ENCODE data around the gene RTL9. TPM values are rescaled to one million over a fixed set of nuclear protein-coding genes. Genes with fewer than 3 reads are reported as not detected.
"Not testable (repeated sequence)": the region's sequence is repeated elsewhere in the genome, so short reads cannot be mapped to it uniquely, and the experiment has no call there.

Gene RTL9
- total and polyA plus RNA-seq, 2 experiments from 2014 or later = 0.31 TPM; not detected in 1

DNA sequence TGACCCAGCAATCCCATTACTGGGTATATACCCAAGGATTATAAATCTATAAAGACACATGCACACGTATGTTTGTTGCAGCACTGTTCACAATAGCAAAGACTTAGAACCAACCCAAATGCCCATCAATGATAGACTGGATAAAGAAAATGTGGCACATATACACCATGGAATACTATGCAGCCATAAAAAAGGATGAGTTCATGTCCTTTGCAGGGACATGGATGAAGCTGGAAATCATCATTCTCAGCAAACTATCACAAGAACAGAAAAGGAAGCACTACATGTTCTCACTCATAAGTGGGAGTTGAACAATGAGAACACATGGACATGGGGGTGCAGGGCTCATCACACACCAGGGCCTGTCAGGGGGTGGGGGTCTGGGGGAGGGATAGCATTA, 25.2 kb upstream of the RTL9 start:
- not testable (repeated sequence) for H3K36me3 Mint-ChIP-seq (ENCODE audit: low read depth); H3K27me3 Mint-ChIP-seq (ENCODE audit: insufficient read depth, low read depth, poor library complexity); H4K20me1 ChIP-seq (replicated peaks; ENCODE audit: insufficient read depth); H3K4me3 ChIP-seq; H3K4me1 ChIP-seq (ENCODE audit: insufficient read depth); H3F3A ChIP-seq (replicated peaks; ENCODE audit: low read depth); H3K27me3 ChIP-seq (ENCODE audit: insufficient read depth); DNase-seq (ENCODE audit: low spot score); H3K79me2 ChIP-seq (replicated peaks; ENCODE audit: insufficient read depth); H3K9me3 Mint-ChIP-seq; H2AFZ ChIP-seq; H3K4me2 ChIP-seq; H3K27ac Mint-ChIP-seq; ATAC-seq; H3K27ac ChIP-seq (ENCODE audit: low read depth); H3K36me3 ChIP-seq (ENCODE audit: insufficient read depth); H3K4me1 Mint-ChIP-seq; H3K9me2 ChIP-seq (ENCODE audit: insufficient read depth); H3K4me3 Mint-ChIP-seq

DNA sequence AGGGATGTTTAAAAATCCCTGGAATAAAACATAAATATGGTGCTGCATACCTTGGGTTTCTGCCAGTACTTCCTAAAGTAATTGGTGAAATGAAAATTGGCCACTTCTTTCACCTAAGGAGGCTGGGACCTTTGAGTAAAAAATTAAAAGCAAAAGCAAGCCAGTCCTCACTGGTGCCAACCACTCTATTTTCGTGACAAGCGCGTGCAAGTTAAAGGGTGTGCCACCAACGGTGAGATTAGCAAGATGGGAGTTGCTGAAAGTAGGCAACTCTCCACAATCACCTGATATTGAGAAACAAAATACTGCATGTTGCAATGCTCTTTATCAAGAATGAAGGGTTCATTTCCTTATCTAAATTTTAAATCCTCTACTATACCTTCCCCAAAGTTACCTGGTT, 19.7 kb upstream of the RTL9 start:
- no peaks in the 10 kb centered on the region for H3K27me3 Mint-ChIP-seq (ENCODE audit: insufficient read depth, low read depth, poor library complexity)
- H3K4me3 Mint-ChIP-seq = no peak overlapping the region
- Histone ChIP-seq H3K9me2 (ENCODE audit: insufficient read depth) (no peaks in the 10 kb centered on the region), H4K20me1 (replicated peaks; ENCODE audit: insufficient read depth) (no peaks in the 10 kb centered on the region), H3K36me3 (ENCODE audit: insufficient read depth) (no peaks in the 10 kb centered on the region), H3K27me3 (ENCODE audit: insufficient read depth) (no peaks in the 10 kb centered on the region), H3K4me2 (no peak overlapping the region), H3K79me2 (replicated peaks; ENCODE audit: insufficient read depth) (no peaks in the 10 kb centered on the region), H3K27ac (ENCODE audit: low read depth) (no peak overlapping the region), H3K4me3 (no peak overlapping the region), H3K4me1 (ENCODE audit: insufficient read depth) (no peaks in the 10 kb centered on the region), H2AFZ (no peak overlapping the region), H3F3A (replicated peaks; ENCODE audit: low read depth) (no peaks in the 10 kb centered on the region)
- ATAC-seq (no peak), DNase-seq (ENCODE audit: low spot score) (no peak)
- no peaks in the 10 kb centered on the region for H3K36me3 Mint-ChIP-seq (ENCODE audit: low read depth)
- no peaks in the 10 kb centered on the region for H3K4me1 Mint-ChIP-seq
- H3K9me3 Mint-ChIP-seq = no peaks in the 10 kb centered on the region
- no peak overlapping the region for H3K27ac Mint-ChIP-seq
- TF ChIP-seq, protein P1, sequence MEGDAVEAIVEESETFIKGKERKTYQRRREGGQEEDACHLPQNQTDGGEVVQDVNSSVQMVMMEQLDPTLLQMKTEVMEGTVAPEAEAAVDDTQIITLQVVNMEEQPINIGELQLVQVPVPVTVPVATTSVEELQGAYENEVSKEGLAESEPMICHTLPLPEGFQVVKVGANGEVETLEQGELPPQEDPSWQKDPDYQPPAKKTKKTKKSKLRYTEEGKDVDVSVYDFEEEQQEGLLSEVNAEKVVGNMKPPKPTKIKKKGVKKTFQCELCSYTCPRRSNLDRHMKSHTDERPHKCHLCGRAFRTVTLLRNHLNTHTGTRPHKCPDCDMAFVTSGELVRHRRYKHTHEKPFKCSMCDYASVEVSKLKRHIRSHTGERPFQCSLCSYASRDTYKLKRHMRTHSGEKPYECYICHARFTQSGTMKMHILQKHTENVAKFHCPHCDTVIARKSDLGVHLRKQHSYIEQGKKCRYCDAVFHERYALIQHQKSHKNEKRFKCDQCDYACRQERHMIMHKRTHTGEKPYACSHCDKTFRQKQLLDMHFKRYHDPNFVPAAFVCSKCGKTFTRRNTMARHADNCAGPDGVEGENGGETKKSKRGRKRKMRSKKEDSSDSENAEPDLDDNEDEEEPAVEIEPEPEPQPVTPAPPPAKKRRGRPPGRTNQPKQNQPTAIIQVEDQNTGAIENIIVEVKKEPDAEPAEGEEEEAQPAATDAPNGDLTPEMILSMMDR (conservative IDR thresholded peaks at IDR 0.05; ENCODE audit: low read depth in 2 of 2) = no peak
- no peak for TF ChIP-seq CREB1 (CRISPR knock-in tag; IDR thresholded peaks at IDR 0.05; ENCODE audit: low read depth)
- TF ChIP-seq EZH2phosphoT487 (IDR thresholded peaks at IDR 0.05; ENCODE audit: unreplicated experiment) = no peak
- TF ChIP-seq EZH2 (IDR thresholded peaks at IDR 0.05; ENCODE audit: low read depth, unreplicated experiment) = no peak
- TF ChIP-seq JUNB (IDR thresholded peaks at IDR 0.05; ENCODE audit: unreplicated experiment) = no peak
- TF ChIP-seq, protein P2, sequence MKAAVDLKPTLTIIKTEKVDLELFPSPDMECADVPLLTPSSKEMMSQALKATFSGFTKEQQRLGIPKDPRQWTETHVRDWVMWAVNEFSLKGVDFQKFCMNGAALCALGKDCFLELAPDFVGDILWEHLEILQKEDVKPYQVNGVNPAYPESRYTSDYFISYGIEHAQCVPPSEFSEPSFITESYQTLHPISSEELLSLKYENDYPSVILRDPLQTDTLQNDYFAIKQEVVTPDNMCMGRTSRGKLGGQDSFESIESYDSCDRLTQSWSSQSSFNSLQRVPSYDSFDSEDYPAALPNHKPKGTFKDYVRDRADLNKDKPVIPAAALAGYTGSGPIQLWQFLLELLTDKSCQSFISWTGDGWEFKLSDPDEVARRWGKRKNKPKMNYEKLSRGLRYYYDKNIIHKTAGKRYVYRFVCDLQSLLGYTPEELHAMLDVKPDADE (IDR thresholded peaks at IDR 0.05) = no peak
- TF ChIP-seq, protein P3, sequence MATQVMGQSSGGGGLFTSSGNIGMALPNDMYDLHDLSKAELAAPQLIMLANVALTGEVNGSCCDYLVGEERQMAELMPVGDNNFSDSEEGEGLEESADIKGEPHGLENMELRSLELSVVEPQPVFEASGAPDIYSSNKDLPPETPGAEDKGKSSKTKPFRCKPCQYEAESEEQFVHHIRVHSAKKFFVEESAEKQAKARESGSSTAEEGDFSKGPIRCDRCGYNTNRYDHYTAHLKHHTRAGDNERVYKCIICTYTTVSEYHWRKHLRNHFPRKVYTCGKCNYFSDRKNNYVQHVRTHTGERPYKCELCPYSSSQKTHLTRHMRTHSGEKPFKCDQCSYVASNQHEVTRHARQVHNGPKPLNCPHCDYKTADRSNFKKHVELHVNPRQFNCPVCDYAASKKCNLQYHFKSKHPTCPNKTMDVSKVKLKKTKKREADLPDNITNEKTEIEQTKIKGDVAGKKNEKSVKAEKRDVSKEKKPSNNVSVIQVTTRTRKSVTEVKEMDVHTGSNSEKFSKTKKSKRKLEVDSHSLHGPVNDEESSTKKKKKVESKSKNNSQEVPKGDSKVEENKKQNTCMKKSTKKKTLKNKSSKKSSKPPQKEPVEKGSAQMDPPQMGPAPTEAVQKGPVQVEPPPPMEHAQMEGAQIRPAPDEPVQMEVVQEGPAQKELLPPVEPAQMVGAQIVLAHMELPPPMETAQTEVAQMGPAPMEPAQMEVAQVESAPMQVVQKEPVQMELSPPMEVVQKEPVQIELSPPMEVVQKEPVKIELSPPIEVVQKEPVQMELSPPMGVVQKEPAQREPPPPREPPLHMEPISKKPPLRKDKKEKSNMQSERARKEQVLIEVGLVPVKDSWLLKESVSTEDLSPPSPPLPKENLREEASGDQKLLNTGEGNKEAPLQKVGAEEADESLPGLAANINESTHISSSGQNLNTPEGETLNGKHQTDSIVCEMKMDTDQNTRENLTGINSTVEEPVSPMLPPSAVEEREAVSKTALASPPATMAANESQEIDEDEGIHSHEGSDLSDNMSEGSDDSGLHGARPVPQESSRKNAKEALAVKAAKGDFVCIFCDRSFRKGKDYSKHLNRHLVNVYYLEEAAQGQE (IDR thresholded peaks at IDR 0.05; ENCODE audit: unreplicated experiment) = no peak
- TF ChIP-seq, protein P4, sequence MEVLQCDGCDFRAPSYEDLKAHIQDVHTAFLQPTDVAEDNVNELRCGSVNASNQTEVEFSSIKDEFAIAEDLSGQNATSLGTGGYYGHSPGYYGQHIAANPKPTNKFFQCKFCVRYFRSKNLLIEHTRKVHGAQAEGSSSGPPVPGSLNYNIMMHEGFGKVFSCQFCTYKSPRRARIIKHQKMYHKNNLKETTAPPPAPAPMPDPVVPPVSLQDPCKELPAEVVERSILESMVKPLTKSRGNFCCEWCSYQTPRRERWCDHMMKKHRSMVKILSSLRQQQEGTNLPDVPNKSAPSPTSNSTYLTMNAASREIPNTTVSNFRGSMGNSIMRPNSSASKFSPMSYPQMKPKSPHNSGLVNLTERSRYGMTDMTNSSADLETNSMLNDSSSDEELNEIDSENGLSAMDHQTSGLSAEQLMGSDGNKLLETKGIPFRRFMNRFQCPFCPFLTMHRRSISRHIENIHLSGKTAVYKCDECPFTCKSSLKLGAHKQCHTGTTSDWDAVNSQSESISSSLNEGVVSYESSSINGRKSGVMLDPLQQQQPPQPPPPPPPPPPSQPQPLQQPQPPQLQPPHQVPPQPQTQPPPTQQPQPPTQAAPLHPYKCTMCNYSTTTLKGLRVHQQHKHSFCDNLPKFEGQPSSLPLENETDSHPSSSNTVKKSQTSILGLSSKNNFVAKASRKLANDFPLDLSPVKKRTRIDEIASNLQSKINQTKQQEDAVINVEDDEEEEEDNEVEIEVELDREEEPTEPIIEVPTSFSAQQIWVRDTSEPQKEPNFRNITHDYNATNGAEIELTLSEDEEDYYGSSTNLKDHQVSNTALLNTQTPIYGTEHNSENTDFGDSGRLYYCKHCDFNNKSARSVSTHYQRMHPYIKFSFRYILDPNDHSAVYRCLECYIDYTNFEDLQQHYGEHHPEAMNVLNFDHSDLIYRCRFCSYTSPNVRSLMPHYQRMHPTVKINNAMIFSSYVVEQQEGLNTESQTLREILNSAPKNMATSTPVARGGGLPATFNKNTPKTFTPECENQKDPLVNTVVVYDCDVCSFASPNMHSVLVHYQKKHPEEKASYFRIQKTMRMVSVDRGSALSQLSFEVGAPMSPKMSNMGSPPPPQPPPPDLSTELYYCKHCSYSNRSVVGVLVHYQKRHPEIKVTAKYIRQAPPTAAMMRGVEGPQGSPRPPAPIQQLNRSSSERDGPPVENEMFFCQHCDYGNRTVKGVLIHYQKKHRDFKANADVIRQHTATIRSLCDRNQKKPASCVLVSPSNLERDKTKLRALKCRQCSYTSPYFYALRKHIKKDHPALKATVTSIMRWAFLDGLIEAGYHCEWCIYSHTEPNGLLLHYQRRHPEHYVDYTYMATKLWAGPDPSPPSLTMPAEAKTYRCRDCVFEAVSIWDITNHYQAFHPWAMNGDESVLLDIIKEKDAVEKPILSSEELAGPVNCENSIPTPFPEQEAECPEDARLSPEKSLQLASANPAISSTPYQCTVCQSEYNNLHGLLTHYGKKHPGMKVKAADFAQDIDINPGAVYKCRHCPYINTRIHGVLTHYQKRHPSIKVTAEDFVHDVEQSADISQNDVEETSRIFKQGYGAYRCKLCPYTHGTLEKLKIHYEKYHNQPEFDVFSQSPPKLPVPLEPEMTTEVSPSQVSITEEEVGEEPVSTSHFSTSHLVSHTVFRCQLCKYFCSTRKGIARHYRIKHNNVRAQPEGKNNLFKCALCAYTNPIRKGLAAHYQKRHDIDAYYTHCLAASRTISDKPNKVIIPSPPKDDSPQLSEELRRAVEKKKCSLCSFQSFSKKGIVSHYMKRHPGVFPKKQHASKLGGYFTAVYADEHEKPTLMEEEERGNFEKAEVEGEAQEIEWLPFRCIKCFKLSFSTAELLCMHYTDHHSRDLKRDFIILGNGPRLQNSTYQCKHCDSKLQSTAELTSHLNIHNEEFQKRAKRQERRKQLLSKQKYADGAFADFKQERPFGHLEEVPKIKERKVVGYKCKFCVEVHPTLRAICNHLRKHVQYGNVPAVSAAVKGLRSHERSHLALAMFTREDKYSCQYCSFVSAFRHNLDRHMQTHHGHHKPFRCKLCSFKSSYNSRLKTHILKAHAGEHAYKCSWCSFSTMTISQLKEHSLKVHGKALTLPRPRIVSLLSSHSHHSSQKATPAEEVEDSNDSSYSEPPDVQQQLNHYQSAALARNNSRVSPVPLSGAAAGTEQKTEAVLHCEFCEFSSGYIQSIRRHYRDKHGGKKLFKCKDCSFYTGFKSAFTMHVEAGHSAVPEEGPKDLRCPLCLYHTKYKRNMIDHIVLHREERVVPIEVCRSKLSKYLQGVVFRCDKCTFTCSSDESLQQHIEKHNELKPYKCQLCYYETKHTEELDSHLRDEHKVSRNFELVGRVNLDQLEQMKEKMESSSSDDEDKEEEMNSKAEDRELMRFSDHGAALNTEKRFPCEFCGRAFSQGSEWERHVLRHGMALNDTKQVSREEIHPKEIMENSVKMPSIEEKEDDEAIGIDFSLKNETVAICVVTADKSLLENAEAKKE (CRISPR knock-in tag; IDR thresholded peaks at IDR 0.05) = no peak
- TF ChIP-seq ZNF114 (CRISPR knock-in tag; IDR thresholded peaks at IDR 0.05) = no peak
- TF ChIP-seq STAT1 (IDR thresholded peaks at IDR 0.05; ENCODE audit: unreplicated experiment) = no peak
- no peak for TF ChIP-seq POLR2AphosphoS5 (IDR thresholded peaks at IDR 0.05; ENCODE audit: low read depth)
